Liver (tissue), 3 donors: ENCODE measurements around the gene FLOT1.

Experiments used
- EGR1 ChIP-seq, 2 donors: IDR thresholded peaks; 2 replicates each; pipeline ENCODE4 v1.6.1; 2016 to 2018; ENCODE audit warnings: antibody characterized with exemption in 2 of 2, low read depth in 2 of 2
- FOXA2 ChIP-seq: IDR thresholded peaks from 2 replicates; pipeline ENCODE4 v1.6.1; 2016; ENCODE audit warnings: antibody characterized with exemption
- HNF4G ChIP-seq: IDR thresholded peaks from 2 replicates; pipeline ENCODE4 v1.6.1; 2016; ENCODE audit warnings: antibody characterized with exemption
- JUND ChIP-seq, 2 donors: IDR thresholded peaks; 2 replicates each; pipeline ENCODE4 v1.6.1; 2016; ENCODE audit warnings: antibody characterized with exemption in 2 of 2
- RAD21 ChIP-seq, 2 donors: IDR thresholded peaks; 2 replicates each; pipeline ENCODE4 v1.6.1; 2016; ENCODE audit warnings: antibody characterized with exemption in 2 of 2, mild to moderate bottlenecking in 2 of 2
- SP1 ChIP-seq: IDR thresholded peaks from 2 replicates; pipeline ENCODE4 v1.6.1; 2018; ENCODE audit warnings: antibody characterized with exemption, mild to moderate bottlenecking
- TAF1 ChIP-seq: conservative IDR thresholded peaks from 2 replicates; pipeline ENCODE4 v1.6.1; 2016; ENCODE audit warnings: antibody characterized with exemption, mild to moderate bottlenecking
- YY1 ChIP-seq: IDR thresholded peaks from 2 replicates; pipeline ENCODE4 v1.6.1; 2016; ENCODE audit warnings: antibody characterized with exemption, mild to moderate bottlenecking
- TF ChIP-seq, protein P1 (sequence below): fragments of 150-350 bp; IDR thresholded peaks from 2 replicates; pipeline ENCODE4 v1.5.1; 2017; ENCODE audit warnings: improper control_type of control experiment, low read depth, low read length; ENCODE audit not compliant: missing input control
- TF ChIP-seq, protein P2 (sequence below): IDR thresholded peaks from 2 replicates; pipeline ENCODE4 v1.6.1; 2016; ENCODE audit warnings: antibody characterized with exemption, mild to moderate bottlenecking
- TF ChIP-seq, protein P3 (sequence below): IDR thresholded peaks from 2 replicates; pipeline ENCODE4 v1.6.1; 2016; ENCODE audit warnings: antibody characterized with exemption
- TF ChIP-seq, protein P4 (sequence below): IDR thresholded peaks from 2 replicates; pipeline ENCODE4 v1.6.1; 2016; ENCODE audit warnings: antibody characterized with exemption
- donor health status: healthy.
- donor health status: healthy.

DNA sequence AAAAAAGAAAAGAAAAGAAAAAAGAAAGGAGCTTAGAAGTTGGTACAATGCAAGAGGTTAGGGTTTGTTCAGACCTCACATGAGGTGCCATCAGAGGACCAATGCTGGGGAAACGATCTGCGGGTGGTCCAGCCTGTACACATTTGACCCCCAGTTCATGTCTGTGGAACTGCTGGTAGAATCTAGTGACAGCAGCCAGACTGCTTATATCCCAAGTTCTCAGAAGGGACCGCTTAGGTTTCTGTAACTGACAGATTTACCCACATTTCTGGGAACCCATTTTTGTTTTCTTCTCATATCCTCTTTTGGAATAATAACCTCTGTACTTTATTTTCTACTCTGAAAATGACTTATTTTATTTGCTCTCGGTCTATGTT, 60.7 kb downstream of the FLOT1 start:
- TF ChIP-seq, protein P1, sequence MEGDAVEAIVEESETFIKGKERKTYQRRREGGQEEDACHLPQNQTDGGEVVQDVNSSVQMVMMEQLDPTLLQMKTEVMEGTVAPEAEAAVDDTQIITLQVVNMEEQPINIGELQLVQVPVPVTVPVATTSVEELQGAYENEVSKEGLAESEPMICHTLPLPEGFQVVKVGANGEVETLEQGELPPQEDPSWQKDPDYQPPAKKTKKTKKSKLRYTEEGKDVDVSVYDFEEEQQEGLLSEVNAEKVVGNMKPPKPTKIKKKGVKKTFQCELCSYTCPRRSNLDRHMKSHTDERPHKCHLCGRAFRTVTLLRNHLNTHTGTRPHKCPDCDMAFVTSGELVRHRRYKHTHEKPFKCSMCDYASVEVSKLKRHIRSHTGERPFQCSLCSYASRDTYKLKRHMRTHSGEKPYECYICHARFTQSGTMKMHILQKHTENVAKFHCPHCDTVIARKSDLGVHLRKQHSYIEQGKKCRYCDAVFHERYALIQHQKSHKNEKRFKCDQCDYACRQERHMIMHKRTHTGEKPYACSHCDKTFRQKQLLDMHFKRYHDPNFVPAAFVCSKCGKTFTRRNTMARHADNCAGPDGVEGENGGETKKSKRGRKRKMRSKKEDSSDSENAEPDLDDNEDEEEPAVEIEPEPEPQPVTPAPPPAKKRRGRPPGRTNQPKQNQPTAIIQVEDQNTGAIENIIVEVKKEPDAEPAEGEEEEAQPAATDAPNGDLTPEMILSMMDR = no peak
- no peak for TF ChIP-seq TAF1
- TF ChIP-seq JUND (IDR thresholded peaks at IDR 0.05) = no peak
- TF ChIP-seq RAD21 (IDR thresholded peaks at IDR 0.05) = no peak
- TF ChIP-seq HNF4G = no peak
- TF ChIP-seq, protein P2, sequence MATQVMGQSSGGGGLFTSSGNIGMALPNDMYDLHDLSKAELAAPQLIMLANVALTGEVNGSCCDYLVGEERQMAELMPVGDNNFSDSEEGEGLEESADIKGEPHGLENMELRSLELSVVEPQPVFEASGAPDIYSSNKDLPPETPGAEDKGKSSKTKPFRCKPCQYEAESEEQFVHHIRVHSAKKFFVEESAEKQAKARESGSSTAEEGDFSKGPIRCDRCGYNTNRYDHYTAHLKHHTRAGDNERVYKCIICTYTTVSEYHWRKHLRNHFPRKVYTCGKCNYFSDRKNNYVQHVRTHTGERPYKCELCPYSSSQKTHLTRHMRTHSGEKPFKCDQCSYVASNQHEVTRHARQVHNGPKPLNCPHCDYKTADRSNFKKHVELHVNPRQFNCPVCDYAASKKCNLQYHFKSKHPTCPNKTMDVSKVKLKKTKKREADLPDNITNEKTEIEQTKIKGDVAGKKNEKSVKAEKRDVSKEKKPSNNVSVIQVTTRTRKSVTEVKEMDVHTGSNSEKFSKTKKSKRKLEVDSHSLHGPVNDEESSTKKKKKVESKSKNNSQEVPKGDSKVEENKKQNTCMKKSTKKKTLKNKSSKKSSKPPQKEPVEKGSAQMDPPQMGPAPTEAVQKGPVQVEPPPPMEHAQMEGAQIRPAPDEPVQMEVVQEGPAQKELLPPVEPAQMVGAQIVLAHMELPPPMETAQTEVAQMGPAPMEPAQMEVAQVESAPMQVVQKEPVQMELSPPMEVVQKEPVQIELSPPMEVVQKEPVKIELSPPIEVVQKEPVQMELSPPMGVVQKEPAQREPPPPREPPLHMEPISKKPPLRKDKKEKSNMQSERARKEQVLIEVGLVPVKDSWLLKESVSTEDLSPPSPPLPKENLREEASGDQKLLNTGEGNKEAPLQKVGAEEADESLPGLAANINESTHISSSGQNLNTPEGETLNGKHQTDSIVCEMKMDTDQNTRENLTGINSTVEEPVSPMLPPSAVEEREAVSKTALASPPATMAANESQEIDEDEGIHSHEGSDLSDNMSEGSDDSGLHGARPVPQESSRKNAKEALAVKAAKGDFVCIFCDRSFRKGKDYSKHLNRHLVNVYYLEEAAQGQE = no peak
- TF ChIP-seq, protein P3, sequence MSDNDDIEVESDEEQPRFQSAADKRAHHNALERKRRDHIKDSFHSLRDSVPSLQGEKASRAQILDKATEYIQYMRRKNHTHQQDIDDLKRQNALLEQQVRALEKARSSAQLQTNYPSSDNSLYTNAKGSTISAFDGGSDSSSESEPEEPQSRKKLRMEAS = no peak
- no peak for TF ChIP-seq SP1
- TF ChIP-seq, protein P4, sequence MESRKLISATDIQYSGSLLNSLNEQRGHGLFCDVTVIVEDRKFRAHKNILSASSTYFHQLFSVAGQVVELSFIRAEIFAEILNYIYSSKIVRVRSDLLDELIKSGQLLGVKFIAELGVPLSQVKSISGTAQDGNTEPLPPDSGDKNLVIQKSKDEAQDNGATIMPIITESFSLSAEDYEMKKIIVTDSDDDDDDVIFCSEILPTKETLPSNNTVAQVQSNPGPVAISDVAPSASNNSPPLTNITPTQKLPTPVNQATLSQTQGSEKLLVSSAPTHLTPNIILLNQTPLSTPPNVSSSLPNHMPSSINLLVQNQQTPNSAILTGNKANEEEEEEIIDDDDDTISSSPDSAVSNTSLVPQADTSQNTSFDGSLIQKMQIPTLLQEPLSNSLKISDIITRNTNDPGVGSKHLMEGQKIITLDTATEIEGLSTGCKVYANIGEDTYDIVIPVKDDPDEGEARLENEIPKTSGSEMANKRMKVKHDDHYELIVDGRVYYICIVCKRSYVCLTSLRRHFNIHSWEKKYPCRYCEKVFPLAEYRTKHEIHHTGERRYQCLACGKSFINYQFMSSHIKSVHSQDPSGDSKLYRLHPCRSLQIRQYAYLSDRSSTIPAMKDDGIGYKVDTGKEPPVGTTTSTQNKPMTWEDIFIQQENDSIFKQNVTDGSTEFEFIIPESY = no peak
- TF ChIP-seq FOXA2 = no peak
- TF ChIP-seq YY1 = no peak
- TF ChIP-seq EGR1 (IDR thresholded peaks at IDR 0.05; ENCODE audit: low read depth in 2 of 2) = no peak
